Measurements from ENCODE around the gene TUBB8.
"Not testable (repeated sequence)": the region's sequence is repeated elsewhere in the genome, so short reads cannot be mapped to it uniquely, and the experiment has no call there.

The TUBB8 gene

GRCh38 chr10:13315-13635 lies 35.8 kb downstream of the TUBB8 start:
- DNase-seq, result not testable (repeated sequence)

- not testable (repeated sequence) for DNase-seq
Measured at GRCh38 chr10:12444-13314, 36.4 kb downstream of the TUBB8 start.

GRCh38 chr10:11260-11659 lies 37.8 kb downstream of the TUBB8 start:
- DNase-seq, result not testable (repeated sequence)

DNA sequence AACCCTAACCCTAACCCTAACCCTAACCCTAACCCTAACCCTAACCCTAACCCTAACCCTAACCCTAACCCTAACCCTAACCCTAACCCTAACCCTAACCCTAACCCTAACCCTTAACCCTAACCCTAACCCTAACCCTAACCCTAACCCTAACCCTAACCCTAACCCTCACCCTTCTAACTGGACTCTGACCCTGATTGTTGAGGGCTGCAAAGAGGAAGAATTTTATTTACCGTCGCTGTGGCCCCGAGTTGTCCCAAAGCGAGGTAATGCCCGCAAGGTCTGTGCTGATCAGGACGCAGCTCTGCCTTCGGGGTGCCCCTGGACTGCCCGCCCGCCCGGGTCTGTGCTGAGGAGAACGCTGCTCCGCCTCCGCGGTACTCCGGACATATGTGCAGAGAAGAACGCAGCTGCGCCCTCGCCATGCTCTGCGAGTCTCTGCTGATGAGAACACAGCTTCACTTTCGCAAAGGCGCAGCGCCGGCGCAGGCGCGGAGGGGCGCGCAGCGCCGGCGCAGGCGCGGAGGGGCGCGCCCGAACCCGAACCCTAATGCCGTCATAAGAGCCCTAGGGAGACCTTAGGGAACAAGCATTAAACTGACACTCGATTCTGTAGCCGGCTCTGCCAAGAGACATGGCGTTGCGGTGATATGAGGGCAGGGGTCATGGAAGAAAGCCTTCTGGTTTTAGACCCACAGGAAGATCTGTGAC lies 38.7 kb downstream of the TUBB8 start:
- peak; percentile 20 for DNase-seq
